CD4-positive, alpha-beta T cell treated with Interleukin-4 for 1 hour (primary cell): Measurements from ENCODE around the gene UCN.
A peak's percentile ranks its signal among the peaks of the same experiment; 100 is the strongest.
"Not testable (repeated sequence)": the region's sequence is repeated elsewhere in the genome, so short reads cannot be mapped to it uniquely, and the experiment has no call there.

ENCODE experiments used
- DNase-seq, 2 donors: peaks; one replicate each; pipeline ENCODE4 v3.0.0-alpha.2; 2020 to 2022

UCN gene

GRCh38 chr2:27308359-27308881 lies at the start of gene UCN:
TSS of gene UCN (minus strand) at chr2:27308445. CDS start at chr2:27307895, 550 bp downstream.
- no peak for DNase-seq

GRCh38 chr2:27356382-27357181 lies 48.3 kb upstream of the UCN start, which contains the start of gene GTF3C2:
TSS of gene GTF3C2 (minus strand) at chr2:27356764. CDS start at chr2:27343554, 13,210 bp downstream.
- peak; percentile 94 for DNase-seq

- no peak for DNase-seq
Measured at GRCh38 chr2:27356056-27356381, 47.8 kb upstream of the UCN start.

- DNase-seq = no peak
Measured at GRCh38 chr2:27354597-27354927, 46.3 kb upstream of the UCN start.

GRCh38 chr2:27353762-27354596 lies 45.7 kb upstream of the UCN start:
- DNase-seq = no peak

- DNase-seq = not testable (repeated sequence)
Measured at GRCh38 chr2:27353386-27353761, 45.1 kb upstream of the UCN start.

- peak in 1 of 2 donors; percentile 26 for DNase-seq
Measured at GRCh38 chr2:27351802-27352598, 43.8 kb upstream of the UCN start.

- DNase-seq = no peak
Measured at GRCh38 chr2:27350106-27350693, 42.0 kb upstream of the UCN start.

- DNase-seq = no peak
Measured at GRCh38 chr2:27347641-27348040, 39.4 kb upstream of the UCN start.

- DNase-seq = no peak
Measured at GRCh38 chr2:27336173-27336572, 27.9 kb upstream of the UCN start.

- no peak for DNase-seq
Measured at GRCh38 chr2:27335311-27335710, 27.1 kb upstream of the UCN start.

- DNase-seq = no peak
Measured at GRCh38 chr2:27324720-27325119, 16.5 kb upstream of the UCN start.

GRCh38 chr2:27323596-27324285 lies 15.5 kb upstream of the UCN start:
- no peak for DNase-seq

- DNase-seq = peak; percentile 89
Measured at GRCh38 chr2:27322766-27323595, 14.7 kb upstream of the UCN start, which contains the start of gene MPV17. TSS of gene MPV17 (minus strand) at chr2:27323097. CDS start at chr2:27322517, 580 bp downstream.

- peak; percentile 15 to 21 for DNase-seq
Measured at GRCh38 chr2:27322301-27322765, 14.1 kb upstream of the UCN start.

- no peak for DNase-seq
Measured at GRCh38 chr2:27320958-27321543, 12.8 kb upstream of the UCN start.

- DNase-seq = not testable (repeated sequence)
Measured at GRCh38 chr2:27319839-27320238, 11.6 kb upstream of the UCN start.

GRCh38 chr2:27316655-27317412 lies 8.6 kb upstream of the UCN start:
- no peak for DNase-seq

- DNase-seq = no peak
Measured at GRCh38 chr2:27315122-27315521, 6.9 kb upstream of the UCN start.

- no peak for DNase-seq
Measured at GRCh38 chr2:27314709-27315108, 6.5 kb upstream of the UCN start.
